Activated CD8-positive, alpha-beta memory T cell treated with anti-CD3 and anti-CD28 coated beads, Interleukin-2, amount 50 U/mL, for 4 hours (primary cell): ENCODE data around the gene HEXD.
"Not testable (repeated sequence)": the region's sequence is repeated elsewhere in the genome, so short reads cannot be mapped to it uniquely, and the experiment has no call there.

Experiments
- DNase-seq: peaks from one replicate; pipeline ENCODE4 v3.0.0-alpha.2; 2020

HEXD gene

GRCh38 chr17:82418001-82418986, at the start of gene HEXD, which contains the start of gene OGFOD3:
HEXD (plus strand) TSS chr17:82418347; CDS start chr17:82419800, 1,453 bp downstream.
OGFOD3 (minus strand) TSS chr17:82418586; CDS start chr17:82418485, 101 bp downstream.
- DNase-seq: peak; percentile 84

DNA sequence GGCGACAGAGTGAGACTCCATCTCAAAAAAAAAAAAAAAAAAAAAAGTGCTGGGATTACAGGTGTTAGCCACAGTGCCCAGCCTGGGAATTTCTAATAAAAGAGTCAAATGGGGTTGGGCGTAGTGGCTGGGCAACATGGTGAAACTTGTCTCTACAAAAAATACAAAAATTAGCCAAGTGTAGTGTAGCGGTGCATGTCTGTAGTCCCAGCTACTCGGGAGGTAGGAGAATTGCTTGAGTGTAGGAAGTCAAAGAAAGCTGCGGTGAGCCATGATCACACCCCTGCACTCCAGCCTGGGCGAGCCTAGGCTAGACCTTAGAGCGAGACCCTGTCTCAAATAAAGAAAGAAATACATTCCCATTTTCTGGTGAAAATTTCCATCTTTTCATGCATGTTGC, 48.9 kb upstream of the HEXD start:
- DNase-seq: no peak

DNA sequence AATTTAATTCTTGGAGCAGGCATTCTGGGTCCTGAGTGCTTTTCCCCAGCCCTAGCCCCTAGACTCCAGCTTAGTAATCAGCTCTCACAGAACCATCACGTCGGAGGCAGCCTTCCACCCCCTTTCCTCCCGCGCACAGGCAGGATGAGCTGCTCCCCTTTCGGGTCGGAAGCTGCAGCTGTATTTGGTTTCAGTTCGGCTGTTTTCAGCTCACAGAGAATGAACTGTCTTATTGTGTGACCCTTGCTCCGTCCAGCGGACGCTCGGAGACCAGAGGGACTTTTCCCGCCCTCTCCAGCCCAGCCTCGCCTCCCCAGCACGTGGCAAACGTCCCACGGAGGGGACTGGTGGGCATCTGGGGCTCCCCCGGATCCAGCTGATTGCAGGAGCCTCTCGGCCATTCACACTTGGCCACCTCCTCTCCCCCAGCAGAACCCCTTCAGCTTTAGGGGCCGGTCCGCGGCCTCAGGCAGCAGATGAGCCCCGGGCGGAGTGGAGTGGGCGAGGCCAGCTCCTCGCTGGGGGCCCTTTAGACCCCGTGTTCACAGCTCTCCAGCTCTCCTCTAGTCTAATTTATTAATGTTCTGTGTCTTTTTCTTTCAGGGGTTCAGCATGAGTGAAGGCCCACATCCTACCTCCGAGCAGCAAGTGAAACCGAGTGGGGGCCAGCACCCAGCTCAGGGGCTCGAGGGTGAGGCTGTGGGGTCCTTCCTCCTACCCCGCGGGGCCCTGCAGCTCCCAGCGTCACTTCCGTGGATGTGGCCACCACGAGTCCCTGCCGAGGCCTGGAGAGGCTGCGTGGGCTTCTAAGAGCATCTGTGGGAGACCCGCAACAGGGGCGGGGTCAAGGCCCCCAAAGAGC, 47.4 kb upstream of the HEXD start:
- DNase-seq: no peak

GRCh38 chr17:82371333-82372248, 46.6 kb upstream of the HEXD start, which contains the start of gene UTS2R:
UTS2R (plus strand) TSS chr17:82371765; CDS start chr17:82374325, 2,560 bp downstream.
- no peak for DNase-seq

DNA sequence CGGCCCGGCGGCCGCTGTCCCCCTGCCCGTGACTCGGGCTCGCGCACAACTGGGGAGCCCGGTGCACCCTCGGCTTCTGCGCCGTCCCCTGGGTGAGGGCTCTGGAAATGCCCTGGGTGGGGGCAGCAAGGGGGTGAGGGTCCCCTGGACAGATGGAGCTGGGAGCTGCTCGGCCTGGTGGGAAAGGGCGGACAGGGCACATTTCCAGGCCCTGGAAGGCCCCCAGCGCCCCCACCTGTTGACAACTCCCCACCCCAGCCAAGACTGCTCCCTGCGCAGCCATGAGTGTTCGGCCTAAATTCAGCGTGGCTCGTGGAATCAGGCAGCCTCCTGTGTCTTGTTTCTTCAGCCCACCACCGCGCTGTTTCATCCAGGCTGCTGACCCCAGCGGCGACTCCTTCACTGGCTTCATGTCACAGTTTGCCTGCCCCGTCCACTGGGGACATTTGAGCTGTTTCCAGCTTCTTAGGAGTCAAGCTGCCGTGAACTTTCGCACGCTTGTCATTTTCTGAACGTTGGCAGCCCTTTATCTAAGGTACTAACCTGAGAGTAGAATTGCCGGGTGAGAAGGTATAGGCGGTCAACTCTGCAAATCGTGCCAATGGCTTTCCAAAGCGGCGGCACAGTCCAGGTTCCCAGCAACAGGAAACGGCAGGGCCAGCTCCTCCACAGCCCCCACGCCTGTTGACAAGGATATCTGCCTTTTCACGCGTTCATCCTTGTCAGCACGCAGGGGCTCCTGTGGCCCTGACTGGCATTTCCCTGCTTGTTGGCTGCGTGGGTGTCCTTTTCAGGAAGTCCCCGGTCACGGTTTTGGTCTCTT, 45.7 kb upstream of the HEXD start:
- no peak for DNase-seq

DNA sequence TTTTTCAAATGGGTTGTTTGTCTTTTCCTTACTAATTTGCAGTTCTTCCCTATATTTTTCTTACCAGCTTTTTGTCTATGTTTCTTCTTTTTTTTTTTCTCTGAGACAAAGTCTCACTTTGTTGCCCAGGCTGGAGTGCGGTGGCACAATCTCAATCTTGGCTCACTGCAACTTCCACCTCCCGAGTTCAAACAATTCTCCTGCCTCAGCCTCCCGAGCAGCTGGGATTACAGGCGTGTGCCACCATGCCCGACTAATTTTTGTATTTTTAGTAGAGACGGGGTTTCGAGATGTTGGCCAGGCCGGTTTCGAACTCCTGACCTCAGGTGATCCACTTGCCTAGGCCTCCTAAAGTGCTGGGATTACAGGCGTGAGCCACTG, 45.1 kb upstream of the HEXD start:
- DNase-seq: not testable (repeated sequence)

- DNase-seq: no peak
Observed at GRCh38 chr17:82373731-82374625, 44.2 kb upstream of the HEXD start.

GRCh38 chr17:82374626-82375331, 43.4 kb upstream of the HEXD start:
- no peak for DNase-seq

DNA sequence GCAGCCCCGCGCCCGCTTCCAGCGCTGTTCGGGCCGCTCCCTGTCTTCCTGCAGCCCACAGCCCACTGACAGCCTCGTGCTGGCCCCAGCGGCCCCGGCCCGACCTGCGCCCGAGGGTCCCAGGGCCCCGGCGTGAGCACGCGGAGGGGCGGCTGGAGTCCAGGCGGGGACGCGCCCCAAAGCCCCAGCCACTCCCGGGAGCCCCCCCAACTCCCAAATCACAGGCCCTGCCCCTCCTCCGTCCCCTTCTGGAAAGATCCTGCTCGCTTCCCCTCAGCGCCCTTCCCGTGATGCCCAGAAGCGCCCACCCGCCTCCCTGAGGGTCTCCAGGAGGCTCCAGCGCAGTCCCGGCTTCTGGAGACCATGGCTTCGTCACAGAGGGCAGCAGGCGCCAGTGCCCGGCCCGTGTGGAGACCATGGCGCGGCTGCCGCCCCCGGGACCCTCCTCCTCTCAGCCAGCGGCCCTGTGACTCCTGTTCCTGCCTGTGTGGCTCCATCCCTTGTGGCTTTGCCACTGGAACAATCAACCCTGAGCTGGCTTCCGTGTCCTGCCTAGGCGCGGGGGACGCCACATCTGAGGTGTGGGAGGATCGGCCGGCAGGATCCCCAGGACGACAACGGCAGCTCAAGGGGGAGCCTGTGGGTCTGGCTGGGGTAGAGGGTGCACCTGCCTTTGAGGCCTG, 42.6 kb upstream of the HEXD start:
- DNase-seq: no peak

GRCh38 chr17:82376042-82376730, 42.0 kb upstream of the HEXD start:
- DNase-seq: no peak

DNA sequence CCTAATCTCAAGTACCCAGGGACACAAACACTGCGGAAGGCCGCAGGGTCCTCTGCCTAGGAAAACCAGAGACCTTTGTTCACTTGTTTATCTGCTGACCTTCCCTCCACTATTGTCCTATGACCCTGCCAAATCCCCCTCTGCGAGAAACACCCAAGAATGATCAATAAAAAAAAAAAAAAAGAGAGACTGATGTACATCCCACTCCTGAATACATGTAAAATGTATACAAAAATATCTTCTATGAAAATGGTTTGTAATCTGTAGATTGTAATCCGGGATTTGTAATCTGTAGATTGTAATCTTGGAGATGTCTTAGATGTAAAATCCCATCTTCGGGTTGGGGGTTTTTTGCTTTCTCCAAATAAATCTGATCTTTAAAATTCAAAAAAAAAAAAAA, 40.9 kb upstream of the HEXD start:
- not testable (repeated sequence) for DNase-seq

DNA sequence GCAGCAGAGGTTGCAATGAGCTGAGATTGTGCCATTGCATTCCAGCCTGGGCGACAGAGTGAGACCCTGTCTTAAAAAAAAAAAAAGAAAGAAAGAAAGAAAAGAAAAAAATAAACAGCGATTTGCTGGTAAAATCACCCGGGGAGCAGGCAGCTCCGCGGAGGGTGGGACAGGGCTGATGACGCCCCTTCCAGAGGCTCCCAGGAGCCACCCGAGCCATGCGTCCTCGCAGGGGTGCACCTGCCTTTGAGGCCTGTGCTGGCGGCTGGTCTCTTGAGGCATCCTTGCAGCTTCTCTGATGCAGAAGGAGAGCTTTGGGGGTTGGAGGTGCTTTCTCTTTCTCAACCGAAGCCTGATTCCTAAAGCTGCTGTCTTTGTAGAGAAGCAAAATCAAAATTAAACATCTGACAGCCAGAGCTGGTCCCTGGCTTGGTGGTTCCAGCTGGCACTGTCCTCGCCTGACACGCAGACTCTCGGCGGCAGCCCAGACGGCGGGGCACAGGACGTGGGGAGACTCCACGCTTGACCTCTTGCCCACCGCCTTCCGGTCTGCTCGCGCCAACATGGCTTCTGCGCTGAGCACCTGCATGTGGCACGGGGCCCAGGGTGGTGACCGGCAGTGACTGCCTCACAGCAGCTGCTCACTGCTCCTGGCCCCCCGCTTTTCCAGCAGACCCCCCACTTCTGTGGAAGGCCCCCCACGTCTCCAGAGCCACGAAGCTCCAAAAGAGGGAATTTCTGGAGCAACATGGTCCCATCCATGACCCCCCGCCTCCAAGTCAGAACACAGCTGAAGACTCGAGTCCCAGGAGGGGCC, 40.0 kb upstream of the HEXD start:
- no peak for DNase-seq

GRCh38 chr17:82378741-82379021, 39.5 kb upstream of the HEXD start:
- DNase-seq: no peak

DNA sequence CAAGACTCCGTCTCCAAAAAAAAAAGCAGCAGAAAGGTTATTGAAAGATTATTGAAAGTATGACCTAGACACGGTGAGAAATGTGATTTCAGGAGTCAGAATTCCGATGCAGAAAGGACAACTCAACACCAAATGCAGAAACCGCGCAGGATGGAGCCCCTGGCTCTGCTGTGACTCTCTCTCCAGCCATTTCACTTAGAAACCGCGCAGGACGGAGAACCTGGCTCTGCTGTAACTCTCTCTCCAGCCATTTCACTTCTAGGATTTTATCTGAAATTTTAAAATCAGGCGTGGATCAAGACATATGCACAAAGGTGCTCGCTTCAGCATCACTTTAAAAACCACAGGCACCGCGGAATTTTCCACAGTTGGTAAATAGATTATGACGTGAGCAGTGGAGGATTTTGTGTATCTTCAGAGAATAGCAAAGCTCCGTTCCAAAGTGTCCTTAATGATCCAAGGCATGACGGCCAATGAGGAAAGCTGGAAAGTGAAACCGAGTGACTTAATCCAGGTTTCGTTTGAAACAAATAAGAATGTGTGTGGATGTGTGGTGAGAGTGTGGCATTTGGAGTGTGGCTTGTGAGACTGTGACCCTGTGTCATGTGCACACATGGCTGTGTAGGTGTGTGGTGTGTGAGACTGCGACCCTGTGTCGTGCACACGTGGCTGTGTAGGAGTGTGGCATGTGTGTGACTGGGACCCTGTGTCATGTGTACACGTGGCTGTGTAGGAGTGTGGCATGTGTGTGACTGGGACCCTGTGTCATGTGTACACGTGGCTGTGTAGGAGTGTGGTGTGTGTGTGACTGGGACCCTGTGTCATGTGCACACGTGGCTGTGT, 37.1 kb upstream of the HEXD start:
- DNase-seq: no peak

GRCh38 chr17:82381703-82382009, 36.5 kb upstream of the HEXD start:
- DNase-seq: not testable (repeated sequence)

DNA sequence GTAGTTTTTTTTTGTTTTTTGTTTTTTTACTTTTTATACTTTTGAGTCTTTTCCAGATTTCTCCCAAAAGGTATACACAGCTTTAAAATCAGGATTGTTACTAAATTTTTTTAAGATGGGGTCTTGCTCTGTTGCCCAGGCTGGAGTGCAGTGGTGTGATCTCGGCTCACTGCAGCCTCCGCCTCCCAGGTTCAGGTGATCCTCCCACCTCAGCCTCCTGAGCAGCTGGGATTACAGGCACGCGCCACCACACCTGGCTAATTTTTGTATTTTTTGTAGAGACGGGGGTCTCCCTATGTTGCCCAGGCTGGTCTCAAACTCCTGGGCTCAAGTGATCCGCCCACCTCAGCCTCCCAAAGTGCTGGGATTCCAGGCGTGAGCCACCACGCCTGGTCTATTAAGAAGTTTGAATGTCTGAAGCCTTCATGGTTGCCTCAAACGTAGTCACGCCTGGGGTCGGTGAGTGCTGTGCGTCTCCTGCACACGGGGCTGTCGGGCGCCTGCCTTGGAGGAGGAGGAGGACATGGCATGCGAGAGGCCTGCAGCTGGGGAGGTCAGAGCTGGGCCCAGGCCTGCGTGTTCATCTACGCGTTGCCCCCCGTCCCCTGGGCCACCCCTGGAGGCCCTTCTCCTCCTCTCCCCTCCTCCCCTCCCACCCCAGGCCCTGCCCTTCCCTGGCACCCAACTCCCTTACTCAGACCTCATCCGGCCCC, 35.8 kb upstream of the HEXD start:
- not testable (repeated sequence) for DNase-seq
